ENCODE measurements around the gene ZNF772. TPM values are rescaled to one million over a fixed set of nuclear protein-coding genes. Genes with fewer than 3 reads are reported as not detected.
A peak's percentile ranks its signal among the peaks of the same experiment; 100 is the strongest.

Gene ZNF772
- total RNA-seq, 1 donor from 2014 or later, result 22.3 TPM

DNA sequence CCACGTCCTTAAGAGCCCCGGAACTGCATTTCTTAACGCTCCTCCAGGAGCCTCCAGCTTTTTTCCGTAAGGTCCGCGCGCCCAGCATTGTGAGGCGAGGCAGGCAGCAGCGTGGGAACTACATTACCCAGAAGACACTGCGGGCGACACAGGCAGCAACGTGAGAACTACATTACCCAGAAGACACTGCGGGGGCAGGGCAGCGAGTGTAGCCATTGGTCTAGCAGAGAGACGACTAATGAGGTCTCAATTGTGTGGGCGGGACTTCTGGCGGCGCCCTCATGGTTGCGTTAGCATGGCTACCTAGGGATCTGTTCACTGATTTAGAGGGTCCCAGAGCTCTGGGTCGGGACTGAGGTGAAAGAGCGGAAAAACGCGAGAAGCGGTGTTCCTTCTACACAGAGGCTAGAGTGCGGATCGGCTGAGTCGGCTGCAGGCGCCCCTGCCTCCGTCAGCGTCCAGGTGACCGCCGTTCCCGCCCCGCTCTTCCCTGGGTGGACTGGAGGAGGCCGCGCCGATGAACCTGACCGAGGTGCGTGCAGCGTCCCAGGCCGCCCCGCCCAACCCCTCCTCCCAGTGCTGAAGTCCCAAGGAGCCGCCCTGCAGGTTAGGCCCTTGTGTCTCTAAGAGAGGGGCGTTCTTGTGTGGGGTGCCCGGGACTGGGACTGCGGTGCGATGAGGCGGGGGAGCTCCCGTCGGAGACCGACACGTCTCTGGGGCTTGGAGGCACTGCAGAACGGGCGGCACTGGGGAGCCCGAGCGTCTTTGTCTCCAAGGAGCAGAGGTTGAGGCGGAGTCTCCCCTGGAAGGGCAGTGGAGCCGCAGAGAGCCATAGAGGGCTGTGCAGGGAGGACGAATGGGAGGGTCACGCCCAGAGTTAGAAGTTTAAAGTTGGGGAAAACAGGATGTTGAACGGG, 42.0 kb downstream of the ZNF772 start, which contains the start of gene ZNF749:
Gene ZNF749, plus strand, starts transcription at position 264 of the 917 bp plus-strand sequence. Its CDS starts 254 bp downstream, at position 518.
- peak; percentile 99 for DNase-seq

DNA sequence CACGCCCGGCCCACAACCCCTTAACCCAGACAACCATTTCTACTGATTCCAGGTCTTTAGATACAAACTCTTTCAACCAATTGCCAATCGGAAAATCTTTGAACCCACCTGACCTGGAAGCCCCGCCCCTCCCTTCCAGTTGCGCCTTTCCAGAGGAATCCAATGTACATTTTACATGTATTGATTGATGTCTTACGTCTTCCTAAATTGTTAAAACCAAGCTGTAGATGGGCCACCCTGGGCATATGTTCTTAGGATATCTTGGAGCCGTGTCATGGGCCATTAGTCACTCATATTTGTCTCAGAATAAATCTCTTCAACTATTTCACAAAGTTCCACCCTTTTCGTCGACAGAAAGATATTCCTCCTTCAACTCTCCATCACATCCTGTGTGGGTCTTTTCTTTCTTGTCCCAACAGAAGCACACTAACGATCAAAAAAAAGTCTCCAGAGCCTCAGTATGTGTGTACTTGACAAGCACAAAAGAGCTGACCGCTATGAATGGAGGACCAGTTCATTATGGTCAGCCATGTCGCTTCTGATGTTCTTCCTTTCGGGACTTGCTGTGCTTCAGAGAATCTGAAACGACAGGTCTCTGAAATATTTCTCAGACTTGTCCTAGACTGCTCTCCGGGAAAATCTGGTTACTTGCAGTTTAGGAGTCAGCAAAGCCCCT, 42.8 kb downstream of the ZNF772 start:
- DNase-seq, result no peak

DNA sequence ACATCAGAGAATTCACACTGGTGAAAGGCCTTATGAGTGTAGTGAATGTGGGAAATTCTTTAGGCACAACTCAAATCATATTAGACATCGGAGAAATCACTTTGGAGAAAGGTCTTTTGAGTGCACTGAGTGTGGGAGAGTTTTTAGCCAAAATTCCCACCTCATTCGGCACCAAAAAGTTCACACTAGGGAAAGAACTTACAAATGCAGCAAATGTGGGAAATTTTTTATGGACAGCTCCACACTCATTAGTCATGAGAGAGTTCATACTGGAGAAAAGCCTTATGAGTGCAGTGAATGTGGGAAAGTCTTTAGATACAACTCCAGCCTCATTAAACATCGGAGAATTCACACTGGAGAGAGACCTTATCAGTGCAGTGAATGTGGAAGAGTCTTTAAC, 56.3 kb downstream of the ZNF772 start:
- DNase-seq, result no peak

DNA sequence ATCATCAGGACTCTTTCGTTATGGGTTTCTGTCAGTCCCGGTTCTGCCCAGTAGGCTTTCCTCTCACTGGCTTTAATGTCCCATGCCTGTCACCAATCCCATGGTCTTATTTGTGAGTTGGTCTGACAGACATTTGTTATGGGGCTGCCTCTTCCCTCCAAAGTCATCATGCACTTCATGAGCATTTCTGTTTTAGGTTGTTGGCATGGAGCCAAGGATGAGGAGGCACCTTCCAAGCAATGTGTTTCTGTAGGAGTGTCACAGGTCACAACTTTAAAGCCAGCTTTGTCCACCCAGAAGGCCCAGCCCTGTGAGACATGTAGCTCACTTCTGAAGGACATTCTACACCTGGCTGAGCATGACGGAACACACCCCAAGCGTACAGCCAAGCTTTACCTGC, 57.9 kb downstream of the ZNF772 start:
- DNase-seq, result no peak

Other genes starting within 250 kb of the ZNF772 start
- 0.17 and 0.84 TPM in 2 replicates for gene AURKC, start 246.5 kb downstream of the ZNF772 start, total RNA-seq
- gene ZNF805, start 236.9 kb downstream of the ZNF772 start, total RNA-seq, result 26.9 and 39.7 TPM in 2 replicates
- gene ZNF460, start 197.1 kb downstream of the ZNF772 start, total RNA-seq, result 63.3 and 88.0 TPM in 2 replicates
- 10.0 and 15.1 TPM in 2 replicates for gene ZNF543, start 157.1 kb downstream of the ZNF772 start, total RNA-seq
- gene ZNF304, start 126.3 kb downstream of the ZNF772 start, total RNA-seq, result 10.5 and 11.1 TPM in 2 replicates
- 8.8 and 11.6 TPM in 2 replicates for gene TRAPPC2B, start 114.0 kb downstream of the ZNF772 start, total RNA-seq
- 1.9 and 3.6 TPM in 2 replicates for gene ZNF547, start 114.0 kb downstream of the ZNF772 start, total RNA-seq
- 13.3 and 16.0 TPM in 2 replicates for gene ZNF548, start 87.7 kb downstream of the ZNF772 start, total RNA-seq
- 10.9 and 11.4 TPM in 2 replicates for gene ZNF17, start 66.4 kb downstream of the ZNF772 start, total RNA-seq
- 10.7 and 12.6 TPM in 2 replicates for gene ZNF749, start 42.2 kb downstream of the ZNF772 start, total RNA-seq
- gene VN1R1, start 20.4 kb downstream of the ZNF772 start, total RNA-seq, result 0.28 and 0.34 TPM in 2 replicates
- gene ZNF419, start 10.2 kb upstream of the ZNF772 start, total RNA-seq, result 7.8 and 12.6 TPM in 2 replicates
- gene ZNF773, start 22.4 kb upstream of the ZNF772 start, total RNA-seq, result 15.3 and 17.5 TPM in 2 replicates
- 4.8 and 5.8 TPM in 2 replicates for gene ZNF549, start 49.8 kb upstream of the ZNF772 start, total RNA-seq
- 6.4 and 8.0 TPM in 2 replicates for gene ZNF550, start 82.3 kb upstream of the ZNF772 start, total RNA-seq
- gene ZNF416, start 101.3 kb upstream of the ZNF772 start, total RNA-seq, result 4.1 and 4.4 TPM in 2 replicates
- 5.3 and 6.1 TPM in 2 replicates for gene ZIK1, start 106.6 kb upstream of the ZNF772 start, total RNA-seq
- 2.7 and 4.5 TPM in 2 replicates for gene ZNF530, start 122.3 kb upstream of the ZNF772 start, total RNA-seq
- gene ZNF134, start 136.7 kb upstream of the ZNF772 start, total RNA-seq, result 17.6 and 24.0 TPM in 2 replicates
- gene ZNF211, start 155.6 kb upstream of the ZNF772 start, total RNA-seq, result 9.9 and 11.2 TPM in 2 replicates
- gene ZSCAN4, start 191.4 kb upstream of the ZNF772 start, total RNA-seq, result not detected in 2 replicates
- 8.9 and 9.5 TPM in 2 replicates for gene ZNF551, start 204.4 kb upstream of the ZNF772 start, total RNA-seq
- 1.3 and 2.4 TPM in 2 replicates for gene ZNF154, start 231.6 kb upstream of the ZNF772 start, total RNA-seq